Retinal pigment epithelial cell (primary cell): ENCODE results near the gene AIDA.

ENCODE experiments used
- DNase-seq: peaks from one replicate; pipeline ENCODE4 v3.0.0-alpha.2; 2010; ENCODE audit warnings: low read depth
- H3K4me3 ChIP-seq: 2 replicates; pipeline ENCODE4 v1.5.1; 2011; ENCODE audit warnings: mild to moderate bottlenecking, low read length, control low read depth, moderate library complexity
- CTCF ChIP-seq: conservative IDR thresholded peaks from 2 replicates; pipeline ENCODE4 v1.5.1; 2011; ENCODE audit warnings: low read depth, low read length, control low read depth, inconsistent platforms

Gene AIDA

GRCh38 chr1:222663431-222663934, 48.8 kb downstream of the AIDA start:
- no peak for DNase-seq
- no peak overlapping the region for H3K4me3 ChIP-seq
- no peak for TF ChIP-seq CTCF

GRCh38 chr1:222657899-222658298, 54.4 kb downstream of the AIDA start:
- TF ChIP-seq CTCF, result no peak
- DNase-seq, result no peak
- H3K4me3 ChIP-seq, result no peak overlapping the region

GRCh38 chr1:222656391-222657155, 55.7 kb downstream of the AIDA start:
- TF ChIP-seq CTCF, result no peak
- H3K4me3 ChIP-seq, result no peak overlapping the region
- DNase-seq, result no peak

GRCh38 chr1:222654849-222655248, 57.4 kb downstream of the AIDA start:
- no peak for TF ChIP-seq CTCF
- DNase-seq, result no peak
- H3K4me3 ChIP-seq, result no peak overlapping the region

- H3K4me3 ChIP-seq, result no peak overlapping the region
- DNase-seq, result no peak
- TF ChIP-seq CTCF, result no peak
Measured at GRCh38 chr1:222653178-222653827, 59.0 kb downstream of the AIDA start.

GRCh38 chr1:222652676-222653075, 59.6 kb downstream of the AIDA start:
- no peak overlapping the region for H3K4me3 ChIP-seq
- TF ChIP-seq CTCF, result no peak
- no peak for DNase-seq

GRCh38 chr1:222644636-222644980, 67.7 kb downstream of the AIDA start:
- no peak for DNase-seq
- peak overlapping the region; percentile 85 for H3K4me3 ChIP-seq
- no peak for TF ChIP-seq CTCF
